ENCODE measurements around the gene PAPPA.

PAPPA gene

DNA sequence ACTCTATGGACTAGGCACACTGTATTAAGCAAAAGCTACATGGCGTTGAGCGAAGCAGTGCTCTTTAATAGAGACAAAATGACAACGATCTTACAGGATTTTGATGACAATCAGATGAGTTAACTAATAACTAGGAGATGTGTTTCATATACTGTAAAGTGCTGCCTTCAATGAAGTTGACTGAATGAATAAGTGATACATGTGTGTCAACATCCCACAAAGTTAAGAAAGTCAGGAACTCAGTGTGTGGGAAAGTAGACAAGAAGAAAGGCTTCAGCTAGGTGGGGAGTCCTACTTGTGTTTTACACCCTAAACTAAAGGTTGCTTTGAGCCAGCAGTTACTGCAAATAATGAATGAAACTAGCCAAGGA lies 79.6 kb downstream of the PAPPA start:
- DNase-seq, result no peak

DNA sequence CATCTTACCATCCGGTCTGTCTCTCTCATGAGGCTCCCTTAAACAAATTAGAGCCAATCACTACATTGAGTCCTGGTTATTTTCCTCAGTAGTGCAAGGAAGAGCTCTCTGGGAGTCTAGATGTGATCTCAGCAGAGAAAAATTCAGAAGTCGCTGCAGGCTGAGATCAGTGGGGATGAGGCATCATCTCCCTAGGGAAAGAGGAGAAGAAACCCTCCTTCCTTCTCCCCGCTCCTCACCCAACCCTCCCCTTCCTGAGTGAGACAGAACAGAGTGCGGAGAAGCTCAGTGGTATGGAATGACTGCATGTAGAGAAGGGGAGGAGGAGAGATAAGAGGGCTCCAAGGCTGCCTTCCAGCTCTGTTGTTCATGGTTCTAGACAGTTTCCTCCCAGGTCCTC lies 80.5 kb downstream of the PAPPA start:
- DNase-seq, result no peak

DNA sequence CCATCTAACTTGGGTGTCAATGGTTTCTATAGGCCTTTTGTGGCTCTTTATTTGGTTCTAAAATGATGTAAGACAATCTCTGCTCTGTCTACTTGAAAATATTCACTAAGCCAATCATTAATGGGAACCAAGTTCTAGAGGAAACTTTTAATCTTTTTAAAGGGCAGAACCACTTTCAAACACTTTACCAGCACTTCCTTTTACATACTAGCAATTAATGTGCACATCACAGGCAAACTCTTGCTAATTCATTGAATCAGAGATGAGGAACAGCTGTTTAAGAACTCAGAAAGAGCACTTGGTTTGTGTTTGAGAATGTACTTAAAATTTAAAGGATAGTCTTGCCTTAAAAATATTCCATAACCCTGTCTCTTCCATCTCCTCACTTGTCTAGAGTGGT lies 83.4 kb downstream of the PAPPA start:
- DNase-seq, result no peak

DNA sequence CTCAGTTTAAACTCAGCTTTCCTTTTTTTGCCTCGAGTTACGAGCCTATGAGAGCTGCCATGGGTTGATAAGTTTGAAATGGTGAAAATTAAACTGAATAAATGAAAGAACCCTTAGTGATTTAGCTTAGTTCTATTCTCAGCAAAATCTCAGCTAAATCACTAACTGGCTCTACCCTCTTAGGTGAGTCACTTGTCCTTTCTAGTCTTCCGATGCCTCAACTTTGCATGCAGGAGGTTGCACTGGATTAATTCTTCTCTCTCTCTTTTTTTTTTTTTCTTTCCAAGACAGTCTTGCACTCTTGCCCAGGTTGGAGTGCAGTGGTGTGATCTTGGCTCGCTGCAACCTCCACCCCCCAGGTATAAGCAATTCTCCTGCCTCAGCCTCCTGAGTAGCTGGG lies 83.9 kb downstream of the PAPPA start:
- DNase-seq, result no peak

DNA sequence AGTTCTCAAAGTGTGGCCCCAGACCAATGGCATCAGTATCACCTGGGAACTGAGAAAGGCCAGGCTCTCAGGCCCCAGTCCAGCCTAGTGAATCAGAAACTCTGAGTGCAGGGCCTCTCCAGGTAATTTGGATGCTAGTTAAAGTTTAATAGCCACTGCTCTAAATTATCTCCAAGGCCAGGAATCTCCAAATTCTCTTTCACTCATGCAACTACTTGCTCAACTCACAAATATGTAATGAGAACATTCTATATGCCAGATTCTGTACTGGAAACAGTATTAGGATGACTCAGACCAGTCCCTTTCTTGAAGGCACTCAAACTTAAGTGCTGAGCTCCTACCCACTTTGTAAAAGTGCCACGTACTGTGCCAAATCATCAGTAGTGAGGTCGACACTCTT lies 84.6 kb downstream of the PAPPA start:
- no peak for DNase-seq

DNA sequence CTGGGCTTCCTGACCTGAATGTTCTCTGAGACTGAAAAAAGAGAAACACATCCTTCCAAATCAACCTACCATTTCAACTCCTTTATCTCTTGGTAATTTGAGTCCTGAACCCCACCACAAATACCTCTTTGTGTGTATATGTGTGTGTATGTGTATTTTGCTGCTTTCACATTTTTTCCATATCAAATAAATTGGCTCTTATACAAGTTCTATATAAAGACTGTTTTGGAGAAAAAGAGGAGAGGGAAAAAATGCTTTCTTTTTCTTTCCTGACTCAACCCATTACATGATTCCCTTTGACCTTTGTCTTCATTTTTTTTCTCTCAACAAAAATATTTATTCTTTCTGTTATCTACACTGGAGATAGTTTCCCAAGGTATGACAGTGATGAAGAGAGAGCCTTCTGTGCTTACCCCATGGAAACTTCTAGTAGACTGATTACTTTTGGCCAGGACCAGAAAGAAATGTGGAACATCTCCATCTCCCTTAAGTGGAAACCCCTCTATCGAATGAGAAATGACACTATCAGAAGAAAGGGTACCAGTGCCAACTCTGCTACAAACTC lies 85.3 kb downstream of the PAPPA start:
- no peak for DNase-seq

DNA sequence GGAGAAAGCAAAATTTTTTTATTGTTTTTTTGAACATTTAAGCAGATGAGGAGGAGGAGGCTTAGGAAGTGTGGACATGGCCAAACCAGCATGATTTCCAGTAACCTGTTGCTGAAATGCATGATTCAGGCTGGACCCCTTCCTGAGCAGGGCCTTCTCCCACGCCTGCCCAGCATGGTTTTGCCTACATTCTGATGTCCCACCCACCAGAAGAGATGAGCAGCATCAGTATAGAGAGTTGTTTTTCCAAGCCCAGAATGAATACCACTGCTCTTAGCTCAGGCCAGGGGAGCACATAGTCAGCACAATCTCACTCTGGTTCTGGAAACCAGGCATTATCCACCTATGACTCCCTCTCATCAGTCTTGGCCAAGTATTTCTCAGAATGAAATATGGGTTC lies 90.1 kb downstream of the PAPPA start:
- DNase-seq, result no peak

DNA sequence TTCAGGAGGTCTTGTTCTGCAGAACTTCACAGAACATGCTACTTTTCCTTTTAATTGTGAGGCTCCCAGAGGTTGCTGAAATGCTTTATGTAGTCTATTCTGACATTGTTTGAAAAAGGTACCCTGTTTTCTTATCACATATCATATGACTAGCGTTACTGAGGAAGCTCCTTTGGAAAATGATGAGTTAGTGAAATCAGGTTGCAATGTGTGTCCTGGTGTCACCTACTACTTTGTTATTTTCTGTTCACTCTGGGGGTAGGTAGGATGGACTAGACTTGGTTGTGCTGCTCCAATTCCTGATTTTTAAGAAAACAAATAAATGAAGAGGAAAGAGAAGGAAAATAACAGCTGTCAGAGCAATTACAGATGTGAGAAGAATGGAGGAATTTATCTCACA lies 93.7 kb downstream of the PAPPA start:
- no peak for DNase-seq

DNA sequence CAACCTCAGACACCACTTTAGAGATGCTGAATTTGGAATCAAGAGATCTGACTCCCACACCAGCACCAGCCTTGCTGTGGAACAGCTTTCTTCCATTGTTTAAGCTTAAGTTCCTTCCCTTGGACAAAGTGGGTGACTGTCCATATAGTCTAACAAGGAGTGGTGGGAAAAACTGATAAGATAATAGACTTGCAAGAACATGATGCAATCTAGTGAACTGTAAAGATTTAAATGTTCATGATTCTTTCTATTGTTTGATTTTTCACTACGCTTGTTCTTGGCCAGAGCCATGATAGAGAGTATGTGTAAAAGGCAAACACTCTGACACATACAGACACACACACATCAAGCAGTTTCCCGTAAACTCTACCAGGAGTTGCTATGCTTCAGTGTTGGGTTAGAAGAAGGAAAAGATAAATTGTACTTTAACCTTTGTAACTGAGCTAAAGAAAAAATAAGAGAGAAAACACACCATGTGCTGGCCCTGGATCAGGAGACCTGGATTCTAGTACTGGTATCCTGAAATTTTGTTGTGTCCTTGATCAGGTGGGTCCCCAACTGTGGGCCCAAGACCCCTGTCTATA lies 94.3 kb downstream of the PAPPA start:
- DNase-seq, result no peak

DNA sequence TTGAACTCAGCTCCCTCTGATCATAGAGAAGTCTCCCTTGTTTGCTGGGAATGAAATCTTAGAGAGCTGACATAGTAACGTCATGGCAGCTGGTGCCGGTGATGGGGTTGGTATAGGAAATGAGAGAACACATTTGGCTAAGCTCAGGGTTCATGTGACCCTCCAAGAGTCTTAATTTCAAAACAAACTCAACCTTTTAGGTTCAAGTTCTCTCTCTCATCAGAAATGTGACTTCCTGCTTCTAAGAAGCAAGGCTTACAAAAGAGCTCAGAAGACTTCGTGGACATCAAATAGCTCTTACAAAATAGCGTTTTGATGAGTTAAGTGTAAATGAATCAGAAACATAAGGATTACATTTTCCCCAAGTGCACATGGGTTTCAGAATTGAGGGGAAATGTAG lies 97.3 kb downstream of the PAPPA start:
- DNase-seq, result no peak

DNA sequence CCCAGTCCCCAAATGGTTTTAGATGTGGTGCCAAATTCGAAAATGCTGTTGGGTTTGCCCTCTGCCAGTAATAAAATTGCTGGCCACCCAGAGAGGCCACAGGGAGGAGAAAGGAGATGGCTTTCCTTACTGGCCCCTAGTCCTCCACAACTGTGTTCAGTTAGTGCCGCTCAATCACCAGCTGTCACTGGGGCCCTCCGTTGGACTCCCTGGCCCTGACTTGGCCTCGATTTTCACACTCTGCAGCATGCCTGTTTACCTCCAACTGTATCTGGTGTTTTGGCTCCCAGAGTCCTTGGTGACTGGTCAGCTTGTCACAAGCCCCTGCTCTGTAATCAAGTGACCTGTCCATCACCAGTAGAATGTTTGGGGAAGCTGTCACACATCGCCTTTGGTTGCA lies 97.8 kb downstream of the PAPPA start:
- DNase-seq, result no peak

DNA sequence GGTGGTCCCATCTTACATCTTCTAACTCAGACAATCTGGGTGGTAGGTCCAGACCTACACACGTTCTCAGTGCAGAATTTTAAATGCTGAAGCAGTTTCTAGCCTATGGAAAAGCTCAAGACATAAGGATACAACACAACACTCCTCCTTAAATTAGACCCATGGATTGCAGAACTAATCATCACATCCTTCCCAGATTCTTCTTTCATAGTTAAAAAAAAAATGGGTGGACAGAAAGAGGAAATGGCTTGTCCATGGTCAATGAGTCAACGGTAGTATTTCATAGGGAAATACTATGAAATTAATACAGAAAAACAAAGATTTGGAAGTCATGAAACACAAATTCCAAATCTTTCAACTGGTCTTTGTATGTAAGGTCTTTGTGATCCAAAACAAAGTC lies 106.9 kb downstream of the PAPPA start:
- DNase-seq, result no peak

DNA sequence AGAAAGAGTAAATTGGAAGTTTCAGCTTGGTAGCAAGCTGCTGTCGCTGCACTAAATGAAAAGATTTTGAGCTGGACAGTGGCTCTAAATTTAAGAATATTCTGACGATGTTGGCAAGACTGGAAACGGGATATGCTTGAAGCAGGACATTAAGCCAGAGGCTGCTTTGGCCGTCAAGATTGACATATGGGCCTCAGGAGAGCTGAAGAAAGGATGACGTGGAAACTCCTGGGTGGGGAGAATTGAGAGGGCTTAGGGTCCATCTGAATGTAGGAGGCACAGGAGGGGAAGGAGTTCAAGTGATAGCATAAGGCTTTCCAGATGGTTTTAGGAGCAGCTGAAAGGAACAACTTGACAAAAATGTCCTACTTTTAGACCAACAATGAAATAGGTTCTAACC lies 108.9 kb downstream of the PAPPA start:
- no peak for DNase-seq

DNA sequence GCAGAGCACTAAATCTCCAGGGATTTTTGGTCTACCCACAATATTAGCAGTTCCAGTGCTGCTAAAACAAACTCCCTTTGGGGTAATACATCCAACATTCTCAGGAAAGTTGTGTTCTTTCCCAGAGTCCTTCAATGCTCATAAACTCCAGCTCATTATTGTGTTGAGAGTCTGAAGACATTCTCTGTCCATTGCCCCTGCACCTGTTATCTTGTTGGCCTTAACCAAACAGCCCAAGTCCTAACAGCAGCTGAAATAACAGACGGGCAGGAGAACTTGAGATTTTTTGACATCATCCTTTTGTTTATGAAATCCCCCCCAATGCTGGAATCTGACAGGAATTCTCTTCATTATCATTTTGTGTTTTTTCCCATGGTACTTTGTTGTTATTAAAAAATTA lies 110.8 kb downstream of the PAPPA start:
- no peak for DNase-seq

DNA sequence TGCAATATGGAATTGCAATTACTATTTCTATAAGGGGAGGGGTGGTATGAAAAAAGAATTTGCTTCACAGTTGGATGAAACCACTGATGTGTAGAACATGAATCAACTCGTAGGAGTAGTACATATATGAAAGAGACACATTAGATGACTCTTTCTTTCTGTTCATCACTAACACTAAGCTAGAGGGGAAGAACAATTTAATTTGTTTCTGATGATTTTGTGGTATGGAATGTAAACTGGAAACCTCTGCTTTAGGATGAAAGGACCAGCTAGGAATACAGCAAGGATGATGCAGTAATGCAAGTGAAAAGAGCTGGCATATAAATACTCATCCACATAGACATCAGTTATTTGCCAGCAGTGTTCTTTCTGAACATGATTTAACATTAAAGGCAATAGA lies 113.4 kb downstream of the PAPPA start:
- DNase-seq, result no peak

DNA sequence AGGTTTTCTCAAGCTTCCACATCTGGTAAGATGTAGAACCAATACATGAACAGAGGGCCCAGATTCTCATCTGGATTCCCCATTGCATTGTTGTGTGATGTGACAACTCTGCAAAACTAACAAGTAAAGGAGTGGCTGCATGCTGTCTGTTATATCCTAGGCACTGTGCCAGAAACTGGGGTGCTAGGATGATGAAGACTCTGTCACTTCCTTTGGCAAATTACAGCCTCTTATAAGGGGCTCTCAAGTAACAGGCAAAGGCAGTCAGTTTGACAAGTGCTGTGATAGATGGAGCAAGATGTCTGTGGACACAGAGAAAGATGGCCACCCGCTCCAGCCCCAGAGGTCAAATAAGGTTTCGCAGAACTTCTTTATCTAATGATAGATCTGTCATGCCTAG lies 115.7 kb downstream of the PAPPA start:
- DNase-seq, result no peak

DNA sequence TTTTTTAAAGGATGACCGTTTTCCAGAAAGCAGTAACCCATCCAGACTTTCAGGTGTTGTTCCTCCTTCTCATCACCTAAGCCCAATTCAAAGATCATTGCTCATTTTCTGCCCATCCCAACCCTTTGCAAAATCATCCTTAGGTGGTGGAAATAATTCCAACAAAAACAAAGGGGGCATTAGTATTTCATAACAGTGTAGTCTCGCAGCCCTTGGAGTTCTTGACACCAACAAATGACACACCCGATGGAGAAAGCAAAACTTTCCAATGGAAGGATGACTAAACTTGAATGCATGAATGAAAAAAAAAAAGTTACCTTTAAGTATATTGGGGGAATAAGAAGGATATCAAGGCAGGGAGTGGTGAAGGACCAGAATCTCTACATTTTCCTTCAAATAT lies 117.0 kb downstream of the PAPPA start:
- DNase-seq, result no peak

DNA sequence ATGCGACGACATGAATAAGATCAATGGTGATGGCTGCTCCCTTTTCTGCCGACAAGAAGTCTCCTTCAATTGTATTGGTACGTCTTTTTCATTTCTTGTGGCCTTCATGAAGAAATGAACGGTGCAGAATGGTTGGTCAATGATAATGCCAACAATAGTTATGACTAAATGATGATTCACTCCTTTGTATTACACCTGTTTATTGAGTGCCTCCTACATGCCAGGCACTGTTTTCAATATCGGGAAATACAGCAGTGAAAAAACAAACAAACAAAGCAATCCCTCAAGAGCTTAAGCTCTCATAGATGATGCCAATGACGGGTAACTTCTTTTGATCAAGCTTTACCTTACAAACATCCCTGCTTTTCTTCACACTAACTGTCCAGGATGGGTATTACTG lies 117.7 kb downstream of the PAPPA start:
- no peak for DNase-seq

DNA sequence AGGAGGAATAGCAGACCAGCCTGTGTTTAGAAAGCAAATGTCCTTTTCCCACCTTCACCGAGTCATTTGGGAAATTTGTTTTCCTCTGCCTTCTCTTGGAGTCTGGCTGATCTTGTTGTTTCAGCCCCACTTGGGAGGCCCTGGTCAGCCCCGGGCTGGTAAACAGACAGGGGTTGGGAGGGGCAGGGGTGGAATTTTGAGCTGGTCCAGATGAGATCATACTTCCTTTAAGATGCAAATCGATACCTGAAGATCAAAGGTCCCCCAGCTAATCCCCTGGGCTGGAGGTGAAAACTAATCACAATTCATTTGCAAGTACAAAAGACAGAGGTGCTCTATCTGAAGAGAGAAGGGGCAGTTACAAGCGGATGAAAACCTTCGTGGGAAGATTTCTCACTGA lies 118.4 kb downstream of the PAPPA start:
- no peak for DNase-seq

DNA sequence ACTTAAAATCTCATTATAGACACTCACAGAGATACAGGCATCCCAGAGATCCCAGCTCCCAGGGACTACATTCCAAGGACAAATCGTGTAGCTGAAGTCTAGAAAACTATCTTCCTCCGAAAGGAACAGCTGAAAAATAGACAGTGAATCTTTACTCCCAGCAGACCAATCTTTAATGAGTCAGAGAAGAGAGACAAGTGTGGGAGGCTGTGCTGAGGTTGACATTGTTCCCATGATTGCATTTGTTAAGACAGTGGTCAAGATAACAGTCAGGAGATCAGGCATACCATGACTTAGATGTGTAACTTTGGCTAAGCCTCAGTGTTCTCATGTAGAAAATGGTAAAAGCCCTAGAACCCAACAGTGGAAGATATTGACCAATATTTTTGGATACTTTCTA lies 120.7 kb downstream of the PAPPA start:
- DNase-seq, result no peak

DNA sequence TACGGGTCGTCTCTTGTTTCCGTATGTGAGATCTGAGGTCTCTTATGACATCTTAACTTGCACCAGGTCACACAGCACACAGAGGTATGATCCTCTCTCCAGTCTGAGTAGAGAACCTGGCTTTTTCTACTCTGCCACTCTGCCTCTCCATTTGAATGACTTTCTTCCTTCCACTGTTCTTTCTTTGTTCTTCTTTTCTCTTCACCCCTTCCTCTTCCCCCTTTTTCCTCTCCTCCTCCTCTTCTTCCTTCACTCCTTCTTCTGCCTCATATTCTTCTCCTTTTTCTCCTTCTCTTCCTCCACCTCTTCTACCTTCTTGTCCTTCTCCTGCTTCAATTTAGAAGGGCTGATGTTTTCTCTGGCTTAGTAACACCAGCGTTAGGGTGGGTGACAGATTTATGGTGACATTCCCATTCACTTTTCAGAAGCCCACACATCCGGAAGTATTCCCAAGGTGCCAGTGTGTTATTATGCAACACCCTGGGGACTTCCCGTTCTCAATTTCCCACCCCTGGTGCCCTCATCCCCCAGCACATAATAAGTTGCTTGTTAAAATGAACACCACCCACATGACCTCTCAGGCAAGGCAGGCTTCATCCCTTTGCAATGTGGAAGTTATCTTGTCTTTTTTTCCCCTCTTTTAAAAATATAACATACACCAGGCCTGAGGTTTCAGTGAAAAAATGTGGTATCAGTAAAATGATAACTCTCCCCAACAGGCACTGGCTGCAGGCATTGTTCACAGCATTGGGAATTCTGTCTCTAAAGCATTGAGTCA lies 122.0 kb downstream of the PAPPA start:
- DNase-seq, result no peak

DNA sequence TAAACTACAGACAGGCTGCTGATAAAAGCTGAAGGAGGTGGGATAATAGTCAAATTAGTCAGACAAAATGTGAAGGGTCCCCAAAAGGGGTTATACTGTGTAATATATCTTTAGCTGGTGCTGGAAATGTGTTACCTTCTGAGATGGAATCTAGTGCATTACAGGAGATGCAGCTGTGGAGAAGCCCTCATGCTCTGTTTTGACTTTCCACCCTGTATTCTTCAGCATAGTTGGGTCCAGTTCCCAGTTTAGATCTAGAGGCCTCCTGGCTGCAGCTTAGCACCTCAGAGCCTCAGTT lies 122.6 kb downstream of the PAPPA start:
- DNase-seq, result no peak

DNA sequence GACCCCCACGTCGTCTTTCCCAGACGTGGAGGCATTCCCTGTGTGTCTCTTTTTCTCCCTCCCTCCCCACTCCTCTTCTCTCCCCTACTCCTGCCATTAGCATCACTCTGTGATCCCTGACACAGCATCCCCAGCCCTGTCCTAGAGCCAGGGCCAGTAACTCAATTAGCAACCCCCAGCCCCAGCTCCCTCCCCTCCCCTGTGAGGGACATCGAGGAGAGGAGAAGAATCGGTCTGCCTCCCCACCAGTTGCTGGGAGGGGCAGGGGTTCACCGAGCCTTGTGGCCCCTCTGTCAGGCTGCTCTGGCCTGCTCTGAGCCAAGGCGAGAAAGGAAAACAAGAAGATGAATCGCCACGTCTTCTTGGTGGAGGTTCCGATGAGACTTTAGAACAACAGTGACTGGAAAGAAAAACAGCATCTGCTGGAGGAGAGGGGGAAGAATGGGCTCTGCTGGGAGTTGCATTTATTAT lies 123.1 kb downstream of the PAPPA start:
- no peak for DNase-seq

DNA sequence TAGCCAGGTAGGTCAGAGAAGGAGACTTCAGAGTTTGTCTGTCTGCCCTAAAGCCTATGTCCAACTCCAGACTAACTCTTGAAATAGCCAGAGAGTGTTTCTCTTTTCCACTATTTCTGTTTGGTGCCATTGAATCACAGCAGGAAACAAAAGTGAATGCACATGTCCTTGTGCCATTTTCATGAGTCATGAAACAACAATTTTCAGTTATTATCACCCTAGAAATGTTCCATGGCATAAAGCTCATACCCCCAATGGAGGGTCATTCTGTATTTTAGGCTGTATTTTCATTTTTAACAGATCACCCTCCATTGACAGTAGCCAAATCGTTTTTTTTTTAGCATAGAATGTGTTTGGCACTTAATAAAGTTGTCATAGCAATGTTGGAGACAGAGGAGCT lies 124.7 kb downstream of the PAPPA start:
- DNase-seq, result no peak

DNA sequence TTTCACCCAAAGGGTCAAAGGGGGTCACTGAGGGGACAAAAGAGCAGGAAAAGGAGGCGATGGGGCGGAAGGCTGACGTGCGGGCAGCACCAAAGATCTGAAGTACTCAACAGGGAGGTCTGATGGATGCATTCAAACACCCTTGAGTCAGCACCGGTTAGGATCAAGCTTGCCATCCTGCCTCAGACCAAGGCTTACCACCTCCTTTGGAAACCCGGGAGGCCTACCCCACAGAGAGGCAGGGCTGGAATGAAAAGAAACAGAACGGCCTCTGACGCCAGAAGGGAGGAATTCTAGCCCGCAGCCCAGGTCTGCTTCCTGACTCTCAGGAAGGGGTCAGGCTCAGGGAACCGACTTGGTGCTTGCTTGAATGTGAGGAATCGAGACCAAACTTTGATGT lies 125.6 kb downstream of the PAPPA start:
- DNase-seq, result no peak

Data from NCI-H510A (cell line).